GM10248 (cell line): ENCODE data around the gene TMEM80.

Experiments used
- CTCF ChIA-PET: fragments of 300-600 bp; sonication (Branson Sonifier 250); formaldehyde crosslinking; extraction: SDS; loops from one replicate; lab custom pipeline; 2021; ENCODE audit warnings: antibody characterized with exemption; lab: Yijun Ruan, JAX
- POLR2A ChIA-PET: fragments of 350-650 bp; sonication (Branson Sonifier 250); formaldehyde crosslinking; extraction: SDS; loops from one replicate; lab custom pipeline; 2020; ENCODE audit warnings: antibody characterized with exemption; lab: Yijun Ruan, JAX
- DNase-seq: peaks from one replicate; pipeline ENCODE4 v3.0.0; 2012; ENCODE audit errors: extremely low spot score
- CTCF ChIP-seq: IDR thresholded peaks from 2 replicates; pipeline ENCODE4 v1.5.1; 2012; ENCODE audit warnings: mild to moderate bottlenecking, low read depth; ENCODE audit errors: extremely low read depth, missing control alignments, control extremely low read depth

TMEM80 gene

DNA sequence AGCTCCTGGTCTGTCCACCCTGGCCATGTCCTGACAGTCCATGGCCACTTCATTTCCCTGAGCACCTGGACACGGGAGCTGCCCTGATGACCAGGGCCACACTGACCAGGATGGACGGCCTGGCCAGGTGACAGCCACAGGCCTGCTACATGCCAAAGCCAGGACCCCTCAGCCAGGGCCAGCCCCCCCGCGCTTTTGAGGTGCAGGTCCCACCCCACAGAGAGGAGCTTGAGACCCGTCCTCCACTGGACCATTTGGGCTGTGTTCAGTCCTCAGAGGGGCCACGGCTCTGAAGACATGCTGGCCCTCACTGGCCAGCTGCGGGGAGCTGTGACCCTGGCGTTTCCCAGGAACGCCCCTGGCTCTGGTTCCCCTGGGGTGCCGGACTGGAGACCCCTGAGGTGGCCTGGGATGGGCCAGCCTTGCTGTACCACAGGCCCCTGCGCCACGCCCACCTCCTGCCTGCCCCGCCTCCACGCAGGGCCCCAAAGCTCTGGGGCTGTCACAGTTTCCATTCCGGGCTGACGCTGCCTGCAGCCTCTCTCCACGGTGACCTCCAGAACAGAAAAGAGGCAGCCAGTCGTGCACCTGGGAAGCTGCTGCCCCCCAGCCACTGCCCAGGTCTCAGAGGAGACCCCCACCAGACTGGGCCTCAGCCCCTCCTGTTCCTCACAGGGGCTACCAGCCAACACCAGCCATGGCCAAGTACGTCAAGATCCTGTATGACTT, 28.6 kb downstream of the TMEM80 start:
- peak; percentile 32 for DNase-seq
- no peak for TF ChIP-seq CTCF
- CTCF ChIA-PET: interaction anchor here (0.7 to 9.4 kb wide), 19 partner anchors 9 to 205 kb away, joined by 3 to 112 read pairs (median 4); partner anchors contain the start of genes DEAF1, LMNTD2, TALDO1 and TMEM80
- POLR2A ChIA-PET: no interaction called here

DNA sequence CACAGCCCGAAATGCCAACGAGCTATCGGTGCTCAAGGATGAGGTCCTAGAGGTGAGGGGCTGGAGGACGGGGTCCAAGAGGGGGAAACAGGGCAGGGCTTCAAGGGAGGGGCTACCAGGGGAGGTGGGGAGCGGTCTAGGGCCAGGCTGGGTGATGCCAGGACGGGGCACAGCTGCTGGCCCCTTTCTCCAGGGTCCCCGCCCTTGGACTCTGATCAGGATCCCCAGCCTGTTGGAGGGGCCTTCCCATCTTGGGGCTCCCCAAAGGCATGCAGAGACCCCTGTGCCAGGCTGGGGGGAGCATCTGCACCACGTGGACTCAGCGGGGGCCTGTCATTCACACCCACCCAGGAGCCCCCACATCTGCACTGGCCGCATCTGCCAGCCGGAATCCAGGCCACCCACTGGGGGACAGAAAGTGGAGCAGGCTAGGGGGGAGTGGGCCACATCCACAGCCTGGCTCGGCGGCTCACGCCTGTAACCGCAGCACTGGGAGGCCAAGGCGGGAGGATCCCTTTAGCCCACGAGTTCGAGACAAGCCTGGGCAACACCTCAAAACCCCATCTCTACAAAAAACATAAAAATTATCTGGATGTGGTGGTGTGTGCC, 29.3 kb downstream of the TMEM80 start:
- ChIA-PET CTCF (interaction anchor here (1.1 to 9.4 kb wide), 13 partner anchors 13 to 171 kb away, joined by 4 to 112 read pairs (median 5); partner anchors contain the start of genes DEAF1, TALDO1 and TMEM80), POLR2A (no interaction called here)
- no peak for TF ChIP-seq CTCF
- no peak for DNase-seq

- ChIA-PET POLR2A (interaction anchor here (1.0 kb wide), 1 partner anchor 29 kb away, joined by 3 read pairs; no protein-coding TSS in a partner anchor), CTCF (interaction anchor here (1.1 to 9.4 kb wide), 13 partner anchors 13 to 277 kb away, joined by 3 to 112 read pairs (median 8); partner anchors contain the start of genes DEAF1, TALDO1 and TMEM80)
- DNase-seq: peak; percentile 54
- TF ChIP-seq CTCF: no peak
These were observed 30.1 kb downstream of the TMEM80 start for GRCh38 chr11:725624-726202.

GRCh38 chr11:726278-727220, 30.9 kb downstream of the TMEM80 start:
- CTCF ChIA-PET: interaction anchor here (0.6 to 9.4 kb wide), 20 partner anchors 14 to 278 kb away, joined by 3 to 112 read pairs (median 4); partner anchors contain the start of genes DEAF1, TALDO1 and TMEM80
- DNase-seq: peak; percentile 82
- POLR2A ChIA-PET: interaction anchor here (1.0 kb wide), 1 partner anchor 30 kb away, joined by 3 read pairs; no protein-coding TSS in a partner anchor
- no peak for TF ChIP-seq CTCF

- no peak for TF ChIP-seq CTCF
- DNase-seq: no peak
- ChIA-PET CTCF (interaction anchor here (0.6 to 9.4 kb wide), 16 partner anchors 8 to 179 kb away, joined by 3 to 112 read pairs (median 5); partner anchors contain the start of genes DEAF1, TALDO1 and TMEM80), POLR2A (no interaction called here)
These were observed 31.7 kb downstream of the TMEM80 start for GRCh38 chr11:727281-727701.
